ENCODE data around the gene ST8SIA6. TPM values are rescaled to one million over a fixed set of nuclear protein-coding genes. Genes with fewer than 3 reads are reported as not detected.

Gene ST8SIA6
- total and polyA plus RNA-seq, 9 of the 15 experiments (the other 6 are each of a cell fraction or from before 2014, with no cell fraction given) = 0.69 to 6.7 (median 5.0) TPM

- TF ChIP-seq, protein P1, sequence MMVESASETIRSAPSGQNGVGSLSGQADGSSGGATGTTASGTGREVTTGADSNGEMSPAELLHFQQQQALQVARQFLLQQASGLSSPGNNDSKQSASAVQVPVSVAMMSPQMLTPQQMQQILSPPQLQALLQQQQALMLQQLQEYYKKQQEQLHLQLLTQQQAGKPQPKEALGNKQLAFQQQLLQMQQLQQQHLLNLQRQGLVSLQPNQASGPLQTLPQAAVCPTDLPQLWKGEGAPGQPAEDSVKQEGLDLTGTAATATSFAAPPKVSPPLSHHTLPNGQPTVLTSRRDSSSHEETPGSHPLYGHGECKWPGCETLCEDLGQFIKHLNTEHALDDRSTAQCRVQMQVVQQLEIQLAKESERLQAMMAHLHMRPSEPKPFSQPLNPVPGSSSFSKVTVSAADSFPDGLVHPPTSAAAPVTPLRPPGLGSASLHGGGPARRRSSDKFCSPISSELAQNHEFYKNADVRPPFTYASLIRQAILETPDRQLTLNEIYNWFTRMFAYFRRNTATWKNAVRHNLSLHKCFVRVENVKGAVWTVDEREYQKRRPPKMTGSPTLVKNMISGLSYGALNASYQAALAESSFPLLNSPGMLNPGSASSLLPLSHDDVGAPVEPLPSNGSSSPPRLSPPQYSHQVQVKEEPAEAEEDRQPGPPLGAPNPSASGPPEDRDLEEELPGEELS (CRISPR knock-in tag; IDR thresholded peaks at IDR 0.05; ENCODE audit: borderline replicate concordance) = no peak
- TF ChIP-seq, protein P2, sequence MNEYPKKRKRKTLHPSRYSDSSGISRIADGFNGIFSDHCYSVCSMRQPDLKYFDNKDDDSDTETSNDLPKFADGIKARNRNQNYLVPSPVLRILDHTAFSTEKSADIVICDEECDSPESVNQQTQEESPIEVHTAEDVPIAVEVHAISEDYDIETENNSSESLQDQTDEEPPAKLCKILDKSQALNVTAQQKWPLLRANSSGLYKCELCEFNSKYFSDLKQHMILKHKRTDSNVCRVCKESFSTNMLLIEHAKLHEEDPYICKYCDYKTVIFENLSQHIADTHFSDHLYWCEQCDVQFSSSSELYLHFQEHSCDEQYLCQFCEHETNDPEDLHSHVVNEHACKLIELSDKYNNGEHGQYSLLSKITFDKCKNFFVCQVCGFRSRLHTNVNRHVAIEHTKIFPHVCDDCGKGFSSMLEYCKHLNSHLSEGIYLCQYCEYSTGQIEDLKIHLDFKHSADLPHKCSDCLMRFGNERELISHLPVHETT (CRISPR knock-in tag; conservative IDR thresholded peaks at IDR 0.05 in 1 of 2, IDR thresholded peaks at IDR 0.05 in 1 of 2) = peak in 1 of 2 experiments; percentile 28; a peak in 1 of 4 replicates
- TF ChIP-seq, protein P3, sequence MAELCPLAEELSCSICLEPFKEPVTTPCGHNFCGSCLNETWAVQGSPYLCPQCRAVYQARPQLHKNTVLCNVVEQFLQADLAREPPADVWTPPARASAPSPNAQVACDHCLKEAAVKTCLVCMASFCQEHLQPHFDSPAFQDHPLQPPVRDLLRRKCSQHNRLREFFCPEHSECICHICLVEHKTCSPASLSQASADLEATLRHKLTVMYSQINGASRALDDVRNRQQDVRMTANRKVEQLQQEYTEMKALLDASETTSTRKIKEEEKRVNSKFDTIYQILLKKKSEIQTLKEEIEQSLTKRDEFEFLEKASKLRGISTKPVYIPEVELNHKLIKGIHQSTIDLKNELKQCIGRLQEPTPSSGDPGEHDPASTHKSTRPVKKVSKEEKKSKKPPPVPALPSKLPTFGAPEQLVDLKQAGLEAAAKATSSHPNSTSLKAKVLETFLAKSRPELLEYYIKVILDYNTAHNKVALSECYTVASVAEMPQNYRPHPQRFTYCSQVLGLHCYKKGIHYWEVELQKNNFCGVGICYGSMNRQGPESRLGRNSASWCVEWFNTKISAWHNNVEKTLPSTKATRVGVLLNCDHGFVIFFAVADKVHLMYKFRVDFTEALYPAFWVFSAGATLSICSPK (IDR thresholded peaks at IDR 0.05; ENCODE audit: borderline replicate concordance) = no peak
- TF ChIP-seq ZEB2 (IDR thresholded peaks at IDR 0.05) (peak; percentile 61), CEBPG (CRISPR knock-in tag; IDR thresholded peaks at IDR 0.05) (peak; percentile 51), CEBPG (tag; conservative IDR thresholded peaks at IDR 0.05 in 1 of 2, IDR thresholded peaks at IDR 0.05 in 1 of 2) (peak; percentile 63 to 71; a peak in 3 of 4 replicates), MECOM (CRISPR knock-in tag; IDR thresholded peaks at IDR 0.05) (peak; percentile 29; the same call in 1 of the 2 replicates), TEAD1 (CRISPR knock-in tag; IDR thresholded peaks at IDR 0.05) (0 out of 4 replicates have a peak, but pooled peaks of 1 of the 2 experiments have one; percentile 32), MCM3 (IDR thresholded peaks at IDR 0.05) (no peak), MYBL2 (IDR thresholded peaks at IDR 0.05; ENCODE audit: low read depth) (no peak), MYBL2 (CRISPR knock-in tag; IDR thresholded peaks at IDR 0.05; ENCODE audit: borderline replicate concordance) (no peak), CREBBP (IDR thresholded peaks at IDR 0.05; ENCODE audit: low read depth, low read length) (no peak), TRIM28 (IDR thresholded peaks at IDR 0.05) (no peak), ATF1 (CRISPR knock-in tag; IDR thresholded peaks at IDR 0.05) (no peak), ATF1 (tag; IDR thresholded peaks at IDR 0.05) (no peak), CXXC5 (CRISPR knock-in tag; IDR thresholded peaks at IDR 0.05) (peak; percentile 24; the same call in 1 of the 2 replicates), ESRRA (IDR thresholded peaks at IDR 0.05; ENCODE audit: borderline replicate concordance, low read depth) (peak; percentile 79; the same call in 1 of the 2 replicates), MNT (conservative IDR thresholded peaks at IDR 0.05) (peak in 1 of 2 experiments; percentile 45; a peak in 1 of 4 replicates), SOX6 (IDR thresholded peaks at IDR 0.05) (peak; percentile 64; the same call in 1 of the 2 replicates)
- TF ChIP-seq, protein P4, sequence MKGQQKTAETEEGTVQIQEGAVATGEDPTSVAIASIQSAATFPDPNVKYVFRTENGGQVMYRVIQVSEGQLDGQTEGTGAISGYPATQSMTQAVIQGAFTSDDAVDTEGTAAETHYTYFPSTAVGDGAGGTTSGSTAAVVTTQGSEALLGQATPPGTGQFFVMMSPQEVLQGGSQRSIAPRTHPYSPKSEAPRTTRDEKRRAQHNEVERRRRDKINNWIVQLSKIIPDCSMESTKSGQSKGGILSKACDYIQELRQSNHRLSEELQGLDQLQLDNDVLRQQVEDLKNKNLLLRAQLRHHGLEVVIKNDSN (CRISPR knock-in tag; IDR thresholded peaks at IDR 0.05) = peak; percentile 73
These were observed 30.7 kb downstream of the ST8SIA6 start (continued) for GRCh38 chr10:17423632-17424186.

Data from K562 (cell line).